ENCODE data around the gene MEX3A.

DNA sequence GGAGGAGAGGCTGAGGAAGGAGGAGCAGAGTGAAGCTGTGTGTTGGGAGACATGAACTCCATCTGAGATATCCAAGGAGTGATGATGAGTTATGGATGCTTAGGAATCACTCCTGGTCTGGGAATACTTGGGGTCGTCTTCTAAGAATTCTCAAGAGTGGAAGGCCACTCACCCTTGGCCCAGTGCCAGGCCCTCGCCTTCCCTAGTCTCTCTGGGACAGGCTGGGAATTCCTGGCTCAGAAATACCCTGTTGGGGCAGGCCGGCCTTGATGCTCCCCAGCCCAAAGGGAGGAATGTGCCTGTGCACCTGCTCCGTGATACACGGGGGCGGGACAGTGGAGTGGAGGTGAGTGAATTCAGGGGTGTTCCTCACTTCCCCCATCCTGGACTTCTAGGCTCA lies 19.6 kb upstream of the MEX3A start:
- TF ChIP-seq POLR2A (IDR thresholded peaks at IDR 0.05) = no peak
- TF ChIP-seq, protein P1, sequence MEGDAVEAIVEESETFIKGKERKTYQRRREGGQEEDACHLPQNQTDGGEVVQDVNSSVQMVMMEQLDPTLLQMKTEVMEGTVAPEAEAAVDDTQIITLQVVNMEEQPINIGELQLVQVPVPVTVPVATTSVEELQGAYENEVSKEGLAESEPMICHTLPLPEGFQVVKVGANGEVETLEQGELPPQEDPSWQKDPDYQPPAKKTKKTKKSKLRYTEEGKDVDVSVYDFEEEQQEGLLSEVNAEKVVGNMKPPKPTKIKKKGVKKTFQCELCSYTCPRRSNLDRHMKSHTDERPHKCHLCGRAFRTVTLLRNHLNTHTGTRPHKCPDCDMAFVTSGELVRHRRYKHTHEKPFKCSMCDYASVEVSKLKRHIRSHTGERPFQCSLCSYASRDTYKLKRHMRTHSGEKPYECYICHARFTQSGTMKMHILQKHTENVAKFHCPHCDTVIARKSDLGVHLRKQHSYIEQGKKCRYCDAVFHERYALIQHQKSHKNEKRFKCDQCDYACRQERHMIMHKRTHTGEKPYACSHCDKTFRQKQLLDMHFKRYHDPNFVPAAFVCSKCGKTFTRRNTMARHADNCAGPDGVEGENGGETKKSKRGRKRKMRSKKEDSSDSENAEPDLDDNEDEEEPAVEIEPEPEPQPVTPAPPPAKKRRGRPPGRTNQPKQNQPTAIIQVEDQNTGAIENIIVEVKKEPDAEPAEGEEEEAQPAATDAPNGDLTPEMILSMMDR (IDR thresholded peaks at IDR 0.05) = no peak

Data from testis (tissue), 2 donors.